Lung (tissue), 12 donors: ENCODE measurements around the gene ZNF462. TPM values are rescaled to one million over a fixed set of nuclear protein-coding genes. Genes with fewer than 3 reads are reported as not detected.

Experiments
- ATAC-seq: fragments of 200-7000 bp; cut with Tn5 transposase; one replicate; pipeline ENCODE4 v1.9.1; 2020; ENCODE audit warnings: moderate number of reproducible peaks; ENCODE audit not compliant: insufficient read depth, low FRiP score
- DNase-seq, 3 donors: peaks; one replicate each; pipeline ENCODE4 v3.0.0-alpha.2; 2013 to 2017
- H3K27ac ChIP-seq, 2 donors: one replicate each; pipeline ENCODE4 v1.5.1; 2013; ENCODE audit warnings: mild to moderate bottlenecking in 2 of 2, moderate library complexity in 2 of 2, control low read depth in 1 of 2, inconsistent platforms in 1 of 2, low read depth in 1 of 2, low read length in 1 of 2
- H3K27me3 ChIP-seq, 3 donors: one replicate each; pipeline ENCODE4 v1.5.1; 2013; ENCODE audit warnings: low read length in 2 of 3; ENCODE audit not compliant: control insufficient read depth in 3 of 3, insufficient read depth in 3 of 3
- H3K36me3 ChIP-seq, 4 donors: one replicate each; pipeline ENCODE4 v1.5.1; 2013; ENCODE audit warnings: low read length in 4 of 4, mild to moderate bottlenecking in 1 of 4, moderate library complexity in 1 of 4; ENCODE audit not compliant: control insufficient read depth in 4 of 4, insufficient read depth in 4 of 4
- H3K4me1 ChIP-seq, 5 donors: one replicate each; pipeline ENCODE4 v1.5.1; 2013; ENCODE audit warnings: low read length in 5 of 5, mild to moderate bottlenecking in 2 of 5, moderate library complexity in 1 of 5; ENCODE audit not compliant: control insufficient read depth in 5 of 5, insufficient read depth in 5 of 5
- H3K4me3 ChIP-seq: one replicate; pipeline ENCODE4 v1.5.1; 2013; ENCODE audit warnings: mild to moderate bottlenecking, control low read depth, moderate library complexity
- H3K9ac ChIP-seq, 2 donors: one replicate each; pipeline ENCODE4 v1.5.1; 2013; ENCODE audit warnings: low read length in 2 of 2, control low read depth in 1 of 2; ENCODE audit not compliant: insufficient read depth in 1 of 2
- H3K9me3 ChIP-seq, 4 donors: one replicate each; pipeline ENCODE4 v1.5.1; 2013; ENCODE audit warnings: low read length in 3 of 4, mild to moderate bottlenecking in 1 of 4, moderate library complexity in 1 of 4; ENCODE audit not compliant: control insufficient read depth in 4 of 4, insufficient read depth in 3 of 4
- CTCF ChIP-seq: IDR thresholded peaks from 2 replicates; pipeline ENCODE4 v1.5.1; 2012; ENCODE audit warnings: mild to moderate bottlenecking; ENCODE audit errors: control extremely low read depth, extremely low read depth
- WGBS, 2 donors: extraction: QIAGEN DNeasy Blood & Tissue Kit; methylation state at CpG; one replicate each; pipeline ENCODE4 v1.1.7; 2013; 5-methylcytosine and 5-hydroxymethylcytosine counted together
- polyA plus RNA-seq, 2 donors: library from polyadenylated mRNA; stranded (reverse); fragments of 200-250 nt; gene quantifications; one replicate each; pipeline ENCODE4 v1.2.1, GENCODE V29; 2013
- total RNA-seq, 2 donors: library from RNA; depleted of rRNA in 1 of 2; stranded (reverse); fragments of >200 nt in 1 of 2; gene quantifications; one replicate each; pipeline ENCODE4 v1.2.1, GENCODE V29; 2014 to 2021
- donor health status: control.
- donor health status: control.
- donor health status: Bipolar disorder and iron deficiency.
- donor health status: healthy.
- donor health status: DM: yes; HTN: yes; CAD: no.

ZNF462 gene
- total and polyA plus RNA-seq, 4 donors: 2.0 to 37.7 (median 19.5) TPM

- peaks cover 7 to 37% (median 26%) of the 10 kb centered on the region in 5 donors for H3K4me1 ChIP-seq
- WGBS, 2 donors: 57 to 60% methylated on average over 4 of the region's 4 CpGs
- TF ChIP-seq CTCF: no peak
- H3K27me3 ChIP-seq: no peaks in the 10 kb centered on the region
- peaks cover 10 to 26% (median 22%) of the 10 kb centered on the region in 4 donors for H3K36me3 ChIP-seq
- peaks cover 0 to 6% (median 0%) of the 10 kb centered on the region in 4 donors for H3K9me3 ChIP-seq
- peak overlapping the region; percentile 86 to 91 for H3K27ac ChIP-seq
- ATAC-seq (no peak), DNase-seq (peak; percentile 38 to 62 (median 56))
- H3K9ac ChIP-seq: no peak overlapping the region
- H3K4me3 ChIP-seq: no peak overlapping the region
Observed at GRCh38 chr9:106920701-106921283, 57.8 kb downstream of the ZNF462 start.

- no peak for ATAC-seq
- Histone ChIP-seq H3K9ac (peak overlapping the region in 1 of 2 donors; percentile 50), H3K4me3 (no peak overlapping the region), H3K9me3 (peaks cover 0 to 6% (median 0%) of the 10 kb centered on the region in 4 donors), H3K36me3 (peaks cover 12 to 33% (median 28%) of the 10 kb centered on the region in 4 donors), H3K27me3 (no peaks in the 10 kb centered on the region), H3K27ac (peak overlapping the region; percentile 86 to 91), H3K4me1 (peaks cover 7 to 37% (median 20%) of the 10 kb centered on the region in 5 donors)
- peak; percentile 84 to 94 (median 93) for DNase-seq
- 45 to 66% methylated on average over 3 of the region's 3 CpGs for WGBS, 2 donors
- no peak for TF ChIP-seq CTCF
Observed at GRCh38 chr9:106921341-106921899, 58.5 kb downstream of the ZNF462 start.

DNA sequence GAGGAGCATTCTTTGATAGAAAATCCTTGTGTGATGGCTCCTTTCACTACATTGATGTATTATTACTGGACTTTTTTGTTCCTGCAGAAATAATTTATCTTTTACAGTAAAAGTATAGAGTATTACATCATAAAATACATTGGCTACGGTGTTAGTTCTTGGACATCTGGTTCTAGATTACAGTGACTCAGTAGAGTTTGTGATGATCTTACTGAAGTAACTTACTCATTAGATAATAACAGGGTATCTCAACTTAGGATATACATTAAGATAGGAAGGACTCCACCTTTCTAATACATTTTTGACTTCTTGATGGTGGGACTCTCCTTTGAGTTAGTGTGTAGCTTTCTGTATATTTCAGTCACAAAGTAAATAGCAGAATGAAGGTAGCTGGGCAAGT is 59.1 kb downstream of the ZNF462 start:
- Histone ChIP-seq H3K27ac (peak overlapping the region in 1 of 2 donors; percentile 91), H3K36me3 (peaks cover 15 to 37% (median 31%) of the 10 kb centered on the region in 4 donors), H3K4me3 (no peak overlapping the region), H3K4me1 (peaks cover 3 to 32% (median 20%) of the 10 kb centered on the region in 5 donors), H3K27me3 (no peaks in the 10 kb centered on the region), H3K9me3 (peaks cover 0 to 6% (median 0%) of the 10 kb centered on the region in 4 donors), H3K9ac (no peak overlapping the region)
- ATAC-seq (no peak), DNase-seq (no peak)
- WGBS, 2 donors: 75 to 84% methylated on average over 1 of the region's 1 CpG
- no peak for TF ChIP-seq CTCF
